Measurements from ENCODE around the gene FGB.

GRCh38 chr4:154620111-154620510 lies 57.3 kb downstream of the FGB start:
- TF ChIP-seq CTCF (IDR thresholded peaks at IDR 0.05) (no peak), EZH2 (IDR thresholded peaks at IDR 0.05) (no peak), EZH2phosphoT487 (IDR thresholded peaks at IDR 0.05) (no peak)
